GM12873 (cell line): ENCODE results near the gene UBE2H.
A peak's percentile ranks its signal among the peaks of the same experiment; 100 is the strongest.

ENCODE experiments used
- TF ChIP-seq, protein P1 (sequence below): IDR thresholded peaks from 2 replicates; pipeline ENCODE4 v1.5.1; 2012; ENCODE audit warnings: low read depth, mild to moderate bottlenecking, moderate library complexity, low read length, control low read depth; ENCODE audit not compliant: insufficient read depth; ENCODE audit errors: missing control alignments

The UBE2H gene

DNA sequence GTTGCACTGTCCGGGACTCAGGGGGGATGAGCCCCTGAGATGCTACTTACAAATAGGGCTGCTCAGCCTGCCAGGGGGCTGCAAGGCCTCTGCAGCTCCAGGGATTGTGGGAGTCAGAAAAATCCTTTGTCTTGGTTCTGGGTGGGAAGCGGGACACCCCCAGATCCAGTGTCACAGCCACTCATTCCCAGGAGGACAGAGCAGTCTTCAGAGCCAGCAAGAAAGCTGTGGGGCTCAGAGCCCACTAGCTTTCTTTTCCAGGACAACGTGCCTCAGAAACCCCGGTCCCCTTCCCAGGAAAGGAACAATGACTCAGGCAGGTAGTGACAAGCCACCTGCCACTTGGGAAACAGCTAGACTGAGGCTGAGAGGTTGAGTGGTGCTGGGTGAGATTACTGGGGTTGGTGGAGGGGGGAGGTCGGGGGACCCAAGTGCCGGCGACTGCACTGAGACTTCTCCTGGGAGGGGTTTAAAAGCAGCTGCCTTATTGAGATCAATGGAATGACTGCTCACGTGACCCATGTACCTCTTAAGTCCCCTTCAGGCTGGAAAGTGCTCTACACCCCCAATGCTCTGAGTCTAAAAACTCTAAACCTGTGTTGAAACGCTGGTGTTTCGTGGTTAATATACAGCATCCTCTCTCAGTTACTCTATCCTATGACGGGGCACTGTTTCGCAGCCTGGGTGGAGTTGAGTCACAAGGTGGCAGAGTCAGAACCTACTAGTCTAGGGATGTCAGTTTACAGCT lies 123.6 kb downstream of the UBE2H start:
- TF ChIP-seq, protein P1, sequence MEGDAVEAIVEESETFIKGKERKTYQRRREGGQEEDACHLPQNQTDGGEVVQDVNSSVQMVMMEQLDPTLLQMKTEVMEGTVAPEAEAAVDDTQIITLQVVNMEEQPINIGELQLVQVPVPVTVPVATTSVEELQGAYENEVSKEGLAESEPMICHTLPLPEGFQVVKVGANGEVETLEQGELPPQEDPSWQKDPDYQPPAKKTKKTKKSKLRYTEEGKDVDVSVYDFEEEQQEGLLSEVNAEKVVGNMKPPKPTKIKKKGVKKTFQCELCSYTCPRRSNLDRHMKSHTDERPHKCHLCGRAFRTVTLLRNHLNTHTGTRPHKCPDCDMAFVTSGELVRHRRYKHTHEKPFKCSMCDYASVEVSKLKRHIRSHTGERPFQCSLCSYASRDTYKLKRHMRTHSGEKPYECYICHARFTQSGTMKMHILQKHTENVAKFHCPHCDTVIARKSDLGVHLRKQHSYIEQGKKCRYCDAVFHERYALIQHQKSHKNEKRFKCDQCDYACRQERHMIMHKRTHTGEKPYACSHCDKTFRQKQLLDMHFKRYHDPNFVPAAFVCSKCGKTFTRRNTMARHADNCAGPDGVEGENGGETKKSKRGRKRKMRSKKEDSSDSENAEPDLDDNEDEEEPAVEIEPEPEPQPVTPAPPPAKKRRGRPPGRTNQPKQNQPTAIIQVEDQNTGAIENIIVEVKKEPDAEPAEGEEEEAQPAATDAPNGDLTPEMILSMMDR: no peak

DNA sequence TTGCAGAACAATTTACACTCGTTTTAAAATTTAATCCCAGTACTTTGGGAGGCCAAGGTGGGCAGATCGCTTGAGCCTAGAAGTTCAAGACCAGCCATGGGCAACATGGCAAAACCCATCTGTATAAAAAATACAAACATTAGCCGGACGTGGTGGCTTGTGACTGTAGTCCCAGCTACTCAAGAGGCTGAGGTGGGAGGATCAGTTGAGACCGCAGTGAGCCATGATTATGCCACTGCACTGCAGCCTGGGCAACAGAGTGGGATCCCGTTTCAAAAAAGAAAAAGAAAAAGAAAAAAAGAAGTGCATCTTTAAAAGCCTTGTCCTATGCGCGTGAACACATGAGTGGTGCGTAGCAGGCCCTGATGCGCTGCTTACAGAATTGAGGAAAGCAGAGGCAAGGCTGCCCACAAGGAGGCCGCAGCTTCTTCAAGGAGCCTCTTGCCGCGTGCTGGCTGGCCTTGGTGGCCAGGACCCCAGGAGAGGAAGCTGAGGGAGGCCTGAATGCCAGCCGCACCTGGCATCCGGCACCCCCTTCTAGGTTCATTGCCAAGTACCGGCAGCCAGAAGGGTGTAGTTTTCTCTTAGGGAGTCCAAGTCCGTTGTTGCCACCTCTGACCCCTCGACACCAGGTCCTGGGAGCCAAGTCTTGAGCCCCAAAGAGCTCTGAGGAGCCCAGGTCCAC lies 124.5 kb downstream of the UBE2H start:
- TF ChIP-seq, protein P1: no peak

DNA sequence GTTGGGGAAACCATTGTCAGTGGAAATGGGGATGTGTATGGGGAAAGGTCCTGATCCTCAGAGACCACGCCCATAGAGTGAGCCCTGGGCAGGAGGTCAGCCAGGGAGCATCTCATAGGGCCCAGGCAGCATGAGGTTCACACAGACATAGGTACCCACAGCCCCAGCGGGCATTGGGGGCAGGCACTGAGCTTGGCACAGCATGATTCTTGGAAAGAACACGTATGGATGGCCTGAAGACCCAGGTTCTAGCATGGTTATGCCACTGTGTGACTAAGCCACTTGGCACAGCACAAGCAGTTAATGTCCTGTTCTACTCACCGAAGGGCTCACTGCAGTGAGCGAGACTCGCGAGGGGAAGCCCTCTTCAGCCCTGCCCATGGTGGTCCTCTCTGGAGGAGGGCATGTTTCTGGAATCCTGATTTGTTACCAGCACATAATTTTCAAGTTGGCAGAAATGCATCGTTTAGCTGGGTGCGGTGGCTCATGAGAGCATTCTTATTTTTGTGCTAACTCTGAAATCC lies 125.2 kb downstream of the UBE2H start:
- TF ChIP-seq, protein P1: no peak

DNA sequence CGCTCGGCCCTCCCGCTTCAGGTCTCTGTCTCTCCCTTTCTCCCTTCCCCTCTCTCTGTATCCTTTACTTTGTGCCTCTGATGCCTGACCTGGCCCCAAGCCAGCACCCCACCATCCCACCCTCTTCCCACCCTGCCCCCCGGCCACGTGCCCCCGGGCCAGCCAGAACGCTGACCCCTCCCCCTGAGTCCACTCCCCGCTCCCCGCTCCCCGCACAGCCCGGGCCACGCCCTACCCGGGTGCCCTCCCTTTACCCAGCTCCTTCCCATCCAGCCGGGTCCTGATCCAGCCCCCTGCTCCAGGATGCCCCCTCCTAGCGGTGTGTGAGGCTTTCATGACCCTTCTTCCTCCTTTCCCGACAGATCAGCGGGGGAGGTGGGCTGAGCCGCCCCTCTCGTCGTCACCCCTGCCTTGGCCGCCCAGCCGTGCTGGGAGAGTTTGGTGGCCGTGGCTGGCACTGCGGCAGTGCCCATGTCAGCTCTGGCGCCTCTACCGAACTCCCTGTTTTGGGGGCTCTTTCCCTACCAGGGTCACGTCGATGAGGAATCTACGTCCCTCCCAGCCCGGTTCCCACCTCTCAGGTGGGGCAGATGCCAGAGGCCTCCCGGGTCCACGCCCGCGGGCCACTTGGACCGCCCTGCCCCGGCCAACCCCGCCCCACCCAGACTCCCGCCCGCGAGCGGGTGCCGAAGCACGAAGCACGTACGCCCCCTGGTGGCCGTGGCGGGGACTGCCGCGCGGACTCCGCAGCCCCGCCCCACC lies 127.4 kb downstream of the UBE2H start:
- TF ChIP-seq, protein P1: peak; percentile 62

DNA sequence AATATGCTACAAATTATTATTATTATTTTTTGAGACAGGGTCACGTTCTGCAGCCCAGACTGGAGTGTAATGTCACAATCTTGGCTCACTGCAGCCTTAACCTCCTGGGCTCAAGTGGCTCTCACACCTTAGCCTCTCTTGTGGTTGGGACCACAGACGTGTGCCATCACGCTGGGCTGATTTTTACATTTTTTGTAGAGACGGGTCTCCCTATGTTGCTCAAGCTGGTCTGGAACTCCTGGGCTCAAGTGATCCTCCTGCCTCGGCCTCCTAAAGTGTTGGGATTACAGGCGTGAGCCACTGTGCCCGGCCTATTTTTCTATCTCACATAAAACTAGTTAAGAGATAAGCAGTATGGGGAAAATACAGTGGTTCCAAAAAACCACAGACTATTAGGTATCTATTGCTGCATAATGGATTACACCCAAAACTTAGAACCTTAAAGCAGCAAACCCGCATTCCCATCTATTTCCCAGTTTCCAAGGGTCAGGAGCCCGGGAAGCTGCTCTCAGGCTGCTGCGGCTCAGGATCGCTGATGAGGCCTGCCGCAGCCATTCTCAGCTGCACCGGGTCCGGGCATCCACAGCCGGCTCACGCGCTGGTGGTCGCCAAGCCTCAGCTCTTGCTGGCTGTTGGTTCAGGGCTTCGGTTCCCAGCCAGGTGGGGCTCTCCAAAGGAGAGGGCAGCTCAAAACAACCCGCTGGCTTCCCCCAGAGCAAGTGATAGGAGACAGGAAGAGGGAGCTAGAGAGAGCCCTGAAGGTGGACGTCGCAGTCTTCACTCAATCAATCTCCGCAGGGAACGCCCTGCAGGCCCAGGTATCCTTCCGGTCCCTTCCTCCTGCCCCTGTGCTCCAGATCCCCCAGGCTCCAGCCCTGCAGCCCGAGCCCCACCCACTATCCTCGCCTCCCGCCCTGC lies 128.2 kb downstream of the UBE2H start:
- TF ChIP-seq, protein P1: peak; percentile 54

DNA sequence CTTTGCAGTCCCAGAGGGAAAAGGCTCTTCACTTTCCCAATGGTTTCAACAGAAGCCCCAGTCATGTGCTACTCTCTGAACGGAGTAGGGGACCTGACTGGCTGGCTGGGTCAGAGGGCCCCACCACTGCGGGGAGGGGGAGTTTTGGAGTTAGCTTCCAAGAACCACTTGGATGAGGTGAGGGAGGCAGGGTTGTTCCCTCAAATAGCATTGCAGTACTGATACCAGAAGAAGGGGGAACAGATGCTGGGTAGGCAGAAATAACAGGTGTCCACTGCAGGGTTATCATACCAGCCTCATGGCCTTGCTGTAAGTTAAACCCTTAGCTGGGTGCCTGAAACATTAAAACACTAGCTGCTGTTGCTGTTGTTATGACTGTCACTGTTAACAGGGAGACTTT lies 131.3 kb downstream of the UBE2H start:
- TF ChIP-seq, protein P1: no peak
